DOHH2 (cell line): ENCODE measurements around the gene COL23A1.

Experiments used
- CTCF ChIP-seq: fragments of 200-600 bp; sonication (generic); IDR thresholded peaks from one replicate; pipeline ENCODE4 v1.5.1; 2014; ENCODE audit warnings: antibody characterized with exemption, mild to moderate bottlenecking, low read depth, low read length; ENCODE audit not compliant: poor library complexity, severe bottlenecking
- EZH2phosphoT487 ChIP-seq: fragments of 200-600 bp; sonication (generic); IDR thresholded peaks from 2 replicates; pipeline ENCODE4 v1.6.1; 2017; ENCODE audit warnings: borderline replicate concordance, mild to moderate bottlenecking, antibody characterized with exemption, low read length, moderate library complexity, mixed read lengths

GRCh38 chr5:178271231-178271630, 319.0 kb downstream of the COL23A1 start:
- TF ChIP-seq CTCF (no peak), EZH2phosphoT487 (no peak)
